Effector memory CD4-positive, alpha-beta T cell (primary cell): Measurements from ENCODE around the gene VCAN.

Experiments
- DNase-seq, 3 donors: peaks; one replicate each; pipeline ENCODE4 v3.0.0-alpha.2; 2020
- H3K27ac ChIP-seq: 2 replicates; pipeline ENCODE4 v1.7.0; 2013; ENCODE audit warnings: mild to moderate bottlenecking, low read length, moderate library complexity; ENCODE audit not compliant: insufficient read depth, poor library complexity, severe bottlenecking
- H3K27me3 ChIP-seq: replicated peaks from 2 replicates; pipeline ENCODE4 v1.7.0; 2013; ENCODE audit warnings: mild to moderate bottlenecking, low read length; ENCODE audit not compliant: insufficient read depth, control insufficient read depth, poor library complexity, severe bottlenecking
- H3K36me3 ChIP-seq: 2 replicates; pipeline ENCODE4 v1.7.0; 2013; ENCODE audit warnings: mild to moderate bottlenecking, low read length, moderate library complexity; ENCODE audit not compliant: control insufficient read depth, insufficient read depth
- H3K4me1 ChIP-seq: 2 replicates; pipeline ENCODE4 v1.7.0; 2013; ENCODE audit warnings: low read length, mild to moderate bottlenecking; ENCODE audit not compliant: control insufficient read depth, insufficient read depth, poor library complexity, severe bottlenecking
- H3K4me3 ChIP-seq: 2 replicates; pipeline ENCODE4 v1.7.0; 2013; ENCODE audit warnings: low read length, low read depth, mild to moderate bottlenecking; ENCODE audit not compliant: insufficient read depth, poor library complexity, severe bottlenecking
- H3K9me3 ChIP-seq: 2 replicates; pipeline ENCODE4 v1.7.0; 2013; ENCODE audit warnings: mild to moderate bottlenecking, low read length, moderate library complexity; ENCODE audit not compliant: control insufficient read depth

The VCAN gene

DNA sequence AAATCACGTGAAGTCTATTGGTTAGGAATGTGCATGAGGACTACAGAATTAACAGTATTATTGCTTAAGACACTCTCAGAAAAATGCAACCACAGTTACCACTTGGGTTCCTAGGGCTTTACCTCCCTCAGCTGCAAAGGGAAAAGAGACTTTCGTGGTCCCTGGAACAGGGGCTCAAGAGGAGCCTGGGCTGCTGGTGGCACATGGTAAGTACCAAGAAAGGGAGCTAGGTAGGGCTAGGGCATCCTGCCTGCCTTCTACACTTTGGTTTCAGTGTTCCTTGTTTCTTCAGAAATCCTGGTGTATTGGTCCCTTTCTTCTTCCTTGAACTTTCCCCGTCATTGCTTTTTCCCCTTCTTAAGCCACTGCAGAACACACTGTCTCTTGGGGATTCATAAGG lies 7.3 kb upstream of the VCAN start:
- no peak overlapping the region for H3K27ac ChIP-seq
- no peaks in the 10 kb centered on the region for H3K36me3 ChIP-seq
- no peak overlapping the region for H3K4me3 ChIP-seq
- H3K4me1 ChIP-seq, result no peaks in the 10 kb centered on the region
- DNase-seq, result no peak
- no peaks in the 10 kb centered on the region for H3K27me3 ChIP-seq
- no peaks in the 10 kb centered on the region for H3K9me3 ChIP-seq

DNA sequence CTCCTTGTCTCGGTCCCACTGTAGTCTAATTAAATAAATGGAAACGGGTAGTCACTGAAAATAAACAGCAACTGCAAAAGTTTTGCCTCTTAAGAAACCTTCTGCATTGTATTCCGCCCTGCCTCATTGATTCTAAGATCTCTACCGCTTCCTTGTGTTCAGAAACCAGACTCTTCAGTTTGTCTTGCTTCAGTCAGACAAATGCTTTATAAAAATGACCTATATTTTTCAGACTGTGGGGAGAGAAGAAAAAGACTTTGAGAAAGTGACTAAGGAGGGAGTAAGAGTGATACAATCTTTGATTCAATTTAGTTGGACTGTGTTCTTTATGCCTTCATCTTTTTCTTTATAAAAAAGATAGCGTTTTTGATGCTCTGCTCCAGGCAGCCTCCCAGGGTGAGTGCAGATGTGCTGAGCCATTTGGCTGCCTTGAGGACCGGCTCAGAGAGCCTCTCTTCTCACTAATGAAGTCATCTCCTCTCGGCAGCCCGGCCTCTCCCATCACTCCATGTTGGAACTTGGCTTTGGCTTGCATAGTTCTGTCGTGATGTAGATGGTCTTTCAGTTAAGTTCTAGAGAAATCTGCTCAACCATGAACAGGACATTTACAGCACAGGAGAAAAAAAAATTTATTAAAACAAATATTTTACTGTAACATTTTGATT lies 4.0 kb upstream of the VCAN start:
- Histone ChIP-seq H3K27ac (no peak overlapping the region), H3K9me3 (no peaks in the 10 kb centered on the region), H3K4me3 (no peak overlapping the region), H3K27me3 (peaks cover 8% of the 10 kb centered on the region), H3K36me3 (no peaks in the 10 kb centered on the region), H3K4me1 (peaks cover 13% of the 10 kb centered on the region)
- DNase-seq, result no peak

DNA sequence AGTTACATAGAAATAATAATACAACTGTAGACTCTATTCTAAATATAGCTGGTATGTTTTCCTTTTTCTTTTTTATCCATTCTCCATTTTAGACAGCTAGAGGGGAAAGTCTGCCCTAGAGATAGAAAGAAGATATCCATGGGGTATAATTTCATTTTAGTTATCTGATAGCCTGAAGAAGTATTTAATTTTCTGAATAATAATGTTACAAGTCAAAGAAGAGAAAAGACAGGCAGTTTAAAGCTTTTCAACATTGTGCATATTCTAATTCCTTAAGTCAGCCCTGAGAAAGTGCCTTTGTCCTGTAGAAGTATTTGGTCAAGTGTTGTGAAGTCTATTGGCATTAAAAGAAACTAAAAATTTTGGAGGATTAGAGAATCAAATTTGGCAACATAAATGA lies 2.5 kb upstream of the VCAN start:
- H3K9me3 ChIP-seq, result no peaks in the 10 kb centered on the region
- DNase-seq, result no peak
- no peak overlapping the region for H3K4me3 ChIP-seq
- no peaks in the 10 kb centered on the region for H3K36me3 ChIP-seq
- H3K4me1 ChIP-seq, result peaks cover 28% of the 10 kb centered on the region
- peaks cover 22% of the 10 kb centered on the region for H3K27me3 ChIP-seq
- no peak overlapping the region for H3K27ac ChIP-seq

DNA sequence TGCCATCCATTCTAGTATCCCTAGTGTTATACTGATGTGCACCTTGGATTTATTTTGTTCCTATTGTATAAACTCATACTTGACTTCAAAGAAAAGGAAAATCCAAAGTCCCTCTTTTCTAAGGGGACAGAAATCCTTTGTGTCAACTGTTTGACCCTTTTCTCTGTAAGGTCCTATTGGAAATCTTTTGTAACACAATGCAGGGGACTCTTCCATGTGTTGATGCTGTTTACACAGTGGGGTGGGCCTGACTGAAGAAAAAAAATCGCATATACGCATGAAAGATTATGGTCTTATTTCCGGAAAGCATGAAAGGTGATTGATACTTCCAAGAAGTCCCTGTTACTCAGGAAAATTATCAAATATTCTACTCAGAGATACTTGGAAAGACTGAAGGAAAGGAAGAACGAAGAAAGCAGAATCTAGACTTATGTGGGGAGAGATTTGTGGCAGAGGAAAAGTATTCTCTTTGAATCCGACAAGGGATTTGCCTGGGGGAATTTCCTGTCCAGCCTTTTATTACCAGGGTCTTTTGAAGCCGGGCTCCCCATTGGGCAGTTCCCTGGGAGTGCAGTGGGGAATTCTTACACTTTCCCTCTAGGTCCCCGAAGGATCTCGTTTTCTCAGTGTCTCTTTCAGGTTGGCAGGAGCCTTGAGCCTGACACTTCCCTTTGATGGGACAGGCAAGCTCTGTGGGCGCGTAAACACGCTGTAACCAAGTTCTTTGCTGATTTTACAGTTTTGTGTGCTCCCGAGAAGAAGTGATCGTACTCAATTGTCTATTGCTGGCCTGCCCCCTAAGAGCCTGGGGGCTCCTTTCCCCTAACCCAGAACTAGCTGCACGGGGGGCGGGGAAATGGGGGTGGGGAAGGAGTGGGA lies 779 bp upstream of the VCAN start:
- H3K4me1 ChIP-seq, result peaks cover 34% of the 10 kb centered on the region
- no peak overlapping the region for H3K27ac ChIP-seq
- H3K9me3 ChIP-seq, result no peaks in the 10 kb centered on the region
- DNase-seq, result no peak
- H3K27me3 ChIP-seq, result peaks cover 36% of the 10 kb centered on the region
- no peaks in the 10 kb centered on the region for H3K36me3 ChIP-seq
- no peak overlapping the region for H3K4me3 ChIP-seq

DNA sequence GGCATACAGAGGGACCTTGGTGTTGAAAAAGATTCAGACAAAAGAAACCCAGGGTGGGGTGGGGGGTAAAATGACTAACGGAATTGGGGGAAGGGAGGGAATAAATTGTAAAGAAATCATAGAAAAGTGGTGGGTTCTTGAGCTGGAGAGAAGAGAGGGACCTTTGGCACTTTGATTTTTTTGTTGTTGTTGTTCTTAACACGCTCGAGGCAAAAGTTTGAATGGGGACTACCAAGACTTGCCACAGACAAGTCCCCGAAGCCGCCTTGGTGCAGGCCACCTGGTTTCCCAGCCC lies 616 bp downstream of the VCAN start:
- Histone ChIP-seq H3K4me1 (peaks cover 34% of the 10 kb centered on the region), H3K9me3 (no peaks in the 10 kb centered on the region), H3K4me3 (peak overlapping the region; percentile 15), H3K36me3 (no peaks in the 10 kb centered on the region), H3K27ac (no peak overlapping the region), H3K27me3 (peaks cover 46% of the 10 kb centered on the region)
- DNase-seq, result no peak

DNA sequence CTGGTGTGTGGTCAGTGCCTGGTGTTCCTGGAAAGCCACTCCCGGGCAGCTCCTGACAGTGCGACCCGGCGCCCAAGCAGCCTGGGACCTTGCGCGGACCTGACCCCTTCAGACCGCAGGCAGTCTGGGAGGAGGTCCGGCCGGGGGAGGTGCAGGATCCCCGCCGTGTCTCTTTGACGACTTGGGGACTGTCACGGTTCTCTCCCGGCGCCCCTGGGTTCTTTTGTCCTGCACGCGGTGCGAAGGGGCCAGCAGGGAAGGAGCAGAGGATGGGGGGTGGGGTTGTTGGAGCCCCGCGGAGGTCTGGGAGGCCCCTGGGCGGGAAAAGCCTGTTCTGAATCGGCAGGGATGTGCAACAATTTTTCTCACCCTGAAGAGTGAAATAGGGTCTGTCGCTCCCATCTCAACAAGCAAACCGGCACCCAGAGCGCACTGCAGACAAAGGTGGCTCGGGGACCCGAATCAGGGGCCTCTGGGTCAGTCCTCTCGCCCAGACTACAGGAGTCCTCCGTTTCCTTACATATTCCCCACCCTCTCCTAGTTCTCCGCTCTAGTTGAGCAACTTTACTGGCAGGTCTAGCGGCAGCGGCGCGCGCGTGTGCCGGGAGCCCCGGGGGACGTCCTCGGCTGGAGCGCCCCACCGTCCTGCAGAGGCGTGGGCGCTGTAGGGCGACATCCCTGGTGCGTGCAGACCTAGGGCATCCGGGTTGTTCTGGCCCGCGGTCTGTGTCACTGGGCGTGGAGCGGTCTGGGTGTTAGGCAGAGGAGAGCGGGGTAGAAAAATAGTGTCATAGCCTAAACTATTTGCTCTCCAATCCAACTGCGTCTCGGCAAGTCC lies 1.2 kb downstream of the VCAN start:
- DNase-seq, result no peak
- Histone ChIP-seq H3K4me1 (peaks cover 34% of the 10 kb centered on the region), H3K27me3 (peaks cover 46% of the 10 kb centered on the region), H3K9me3 (no peaks in the 10 kb centered on the region), H3K36me3 (no peaks in the 10 kb centered on the region), H3K4me3 (peak overlapping the region; percentile 45), H3K27ac (no peak overlapping the region)

DNA sequence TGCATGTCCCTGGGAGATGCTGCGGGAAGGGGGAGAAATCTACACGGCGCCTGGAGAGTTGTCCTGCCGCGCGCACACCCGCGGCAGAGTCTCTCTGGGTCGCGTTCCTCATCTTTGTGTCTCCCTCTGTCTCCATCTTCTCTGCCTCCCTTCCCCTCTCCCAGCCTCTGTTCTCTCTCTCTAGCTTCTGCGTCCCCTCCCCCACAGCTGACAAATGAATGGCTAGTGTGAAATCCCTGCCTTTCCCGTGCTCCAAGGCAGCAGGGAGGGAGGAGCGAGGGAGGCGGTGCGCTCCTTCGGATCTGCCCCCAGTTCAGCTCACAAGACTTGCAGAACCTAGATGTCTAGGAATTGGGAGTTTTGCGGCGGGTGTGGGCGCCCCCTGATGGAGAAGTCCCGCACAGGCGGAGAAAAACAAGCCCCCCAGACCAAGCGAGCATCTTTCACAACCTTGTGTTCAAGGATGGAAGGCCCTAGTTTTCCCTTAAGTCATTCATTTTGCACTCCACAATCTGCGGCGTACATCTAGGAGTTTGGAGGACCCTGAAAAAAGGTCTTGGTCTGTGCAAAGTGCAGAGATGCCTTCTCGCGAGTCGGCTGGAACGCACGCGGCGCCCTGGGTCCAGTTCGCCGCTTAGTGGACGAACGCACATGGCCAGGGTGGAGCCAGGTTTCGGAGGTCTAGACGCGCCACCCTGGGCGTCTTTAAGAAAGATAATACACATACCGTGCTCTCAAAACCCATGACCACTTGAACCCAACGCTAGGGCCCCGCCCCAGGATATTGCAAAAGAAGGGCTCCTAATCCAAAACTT lies 2.0 kb downstream of the VCAN start:
- H3K27me3 ChIP-seq, result peaks cover 49% of the 10 kb centered on the region
- no peaks in the 10 kb centered on the region for H3K9me3 ChIP-seq
- H3K27ac ChIP-seq, result no peak overlapping the region
- peaks cover 34% of the 10 kb centered on the region for H3K4me1 ChIP-seq
- H3K4me3 ChIP-seq, result peak overlapping the region; percentile 45
- no peaks in the 10 kb centered on the region for H3K36me3 ChIP-seq
- DNase-seq, result no peak

DNA sequence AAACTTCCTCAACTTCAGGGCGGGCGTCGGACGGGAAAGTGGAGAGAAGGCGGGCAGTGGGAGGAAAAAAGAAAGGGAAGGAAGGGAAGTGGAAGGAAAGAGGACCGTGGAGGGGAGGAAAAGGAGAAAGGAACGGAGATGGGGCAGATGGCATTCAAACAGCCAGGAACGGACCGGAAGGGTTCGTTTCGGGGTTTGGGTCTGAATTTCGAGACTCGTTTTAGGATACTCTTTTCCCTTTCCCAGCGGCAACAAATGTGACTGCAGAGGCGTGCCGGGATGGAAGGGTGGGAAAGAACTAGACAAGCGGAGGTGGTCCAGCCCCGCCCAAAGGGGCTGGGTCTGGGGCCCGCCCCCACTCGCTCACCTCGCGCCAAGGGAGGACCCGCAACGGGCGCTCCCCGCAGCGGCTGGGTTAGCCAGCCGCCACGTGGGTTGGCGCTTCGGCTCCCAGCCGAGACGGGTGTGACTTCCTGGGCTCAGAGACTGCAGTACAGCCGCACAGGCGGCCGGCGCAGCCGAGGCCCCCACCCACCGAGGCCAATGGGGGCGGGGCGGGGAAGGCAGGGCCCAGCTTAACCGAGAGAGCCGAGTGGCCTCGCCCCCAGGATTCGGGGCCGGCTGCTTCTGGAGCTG lies 2.7 kb downstream of the VCAN start:
- Histone ChIP-seq H3K36me3 (no peaks in the 10 kb centered on the region), H3K9me3 (no peaks in the 10 kb centered on the region), H3K4me3 (peak overlapping the region; percentile 45), H3K4me1 (peaks cover 34% of the 10 kb centered on the region), H3K27ac (no peak overlapping the region), H3K27me3 (peaks cover 49% of the 10 kb centered on the region)
- no peak for DNase-seq

DNA sequence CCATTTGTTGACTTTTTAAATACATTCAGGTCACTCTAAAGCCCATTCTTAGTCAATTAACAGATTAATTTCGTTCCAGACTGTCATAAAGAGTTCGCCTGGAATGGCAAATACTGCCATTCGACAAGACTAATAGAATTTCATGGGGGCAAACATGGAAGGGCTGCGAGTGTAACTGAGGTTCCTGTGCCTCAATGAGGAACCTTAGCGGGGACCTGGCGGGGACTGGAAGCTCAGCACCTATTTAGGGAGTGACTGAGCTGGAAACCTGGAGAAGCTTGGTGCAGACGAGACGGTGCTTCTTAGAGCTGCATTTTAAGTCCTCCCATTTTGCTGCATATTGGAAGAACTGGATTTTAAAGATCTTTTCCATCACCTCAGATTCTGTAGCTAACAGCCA lies 3.4 kb downstream of the VCAN start:
- H3K9me3 ChIP-seq, result no peaks in the 10 kb centered on the region
- DNase-seq, result no peak
- no peak overlapping the region for H3K27ac ChIP-seq
- H3K4me3 ChIP-seq, result no peak overlapping the region
- H3K4me1 ChIP-seq, result peaks cover 34% of the 10 kb centered on the region
- no peaks in the 10 kb centered on the region for H3K36me3 ChIP-seq
- peaks cover 49% of the 10 kb centered on the region for H3K27me3 ChIP-seq
